HG03442 (cell line): ENCODE data around the gene EFCAB7.
A peak's percentile ranks its signal among the peaks of the same experiment; 100 is the strongest.
"Not testable (repeated sequence)": the region's sequence is repeated elsewhere in the genome, so short reads cannot be mapped to it uniquely, and the experiment has no call there.

ENCODE experiments used
- ATAC-seq: cut with Tn5 transposase; IDR thresholded peaks from one replicate; pipeline ENCODE4 v1.9.1; 2021; ENCODE audit warnings: mild to moderate bottlenecking, moderate library complexity; ENCODE audit not compliant: unreplicated experiment

The EFCAB7 gene

DNA sequence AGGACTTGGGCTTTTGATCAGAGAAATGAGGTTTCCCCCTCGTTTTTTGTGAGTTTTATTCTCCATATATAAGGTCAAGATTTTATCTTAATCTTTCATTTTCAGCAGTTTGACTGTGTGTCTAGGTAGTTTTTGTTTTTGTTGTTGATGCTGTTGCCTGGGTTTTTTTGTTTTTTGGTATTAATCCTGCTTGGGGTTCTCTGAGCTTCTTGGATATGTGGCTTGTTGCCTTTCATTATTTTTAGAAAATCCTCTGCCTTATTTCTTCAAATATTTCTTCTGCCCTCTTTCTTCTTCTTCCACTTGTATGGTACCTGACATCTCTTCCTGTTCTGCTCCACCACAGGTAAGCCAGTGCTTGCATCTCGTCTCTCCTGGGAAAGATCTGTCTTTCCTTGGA, 25.0 kb downstream of the EFCAB7 start:
- ATAC-seq: no peak

DNA sequence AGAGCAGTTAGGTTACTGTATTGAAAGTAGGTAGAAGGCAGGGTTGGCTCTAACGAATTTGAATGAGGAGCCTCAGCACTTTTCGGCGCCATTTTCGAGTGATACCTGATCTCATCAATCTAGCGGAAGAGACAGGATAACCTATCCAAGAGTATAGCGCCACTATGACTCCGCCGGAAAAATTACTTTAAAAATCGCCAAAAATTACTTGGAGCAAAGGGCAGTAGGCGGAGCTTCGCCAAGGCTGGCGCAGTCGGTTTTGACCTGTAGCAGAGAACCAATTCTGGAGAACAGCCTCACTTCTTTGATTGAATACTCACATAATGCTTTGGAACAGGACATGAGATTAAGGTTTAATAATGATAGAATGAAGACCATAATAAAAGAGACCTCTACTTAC, 25.6 kb downstream of the EFCAB7 start:
- ATAC-seq: no peak

DNA sequence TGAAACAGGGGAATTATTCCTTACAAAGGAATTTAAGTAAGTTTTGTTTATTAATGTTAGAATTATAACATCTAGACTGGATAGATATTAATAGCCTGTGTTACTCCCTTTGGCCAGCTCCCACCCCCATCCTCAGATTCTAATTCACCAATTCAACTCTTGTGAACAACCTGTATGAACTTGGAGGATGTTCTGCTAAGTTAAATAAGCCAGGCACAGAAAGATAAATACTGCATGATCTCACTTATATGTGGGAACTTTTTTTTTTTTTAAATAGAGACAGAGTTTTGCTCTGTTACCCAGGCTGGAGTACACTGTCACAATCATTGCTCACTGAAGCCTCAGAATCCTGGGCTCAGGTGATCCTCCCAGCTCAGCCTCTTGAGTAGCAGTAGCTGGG, 32.2 kb downstream of the EFCAB7 start:
- no peak for ATAC-seq

DNA sequence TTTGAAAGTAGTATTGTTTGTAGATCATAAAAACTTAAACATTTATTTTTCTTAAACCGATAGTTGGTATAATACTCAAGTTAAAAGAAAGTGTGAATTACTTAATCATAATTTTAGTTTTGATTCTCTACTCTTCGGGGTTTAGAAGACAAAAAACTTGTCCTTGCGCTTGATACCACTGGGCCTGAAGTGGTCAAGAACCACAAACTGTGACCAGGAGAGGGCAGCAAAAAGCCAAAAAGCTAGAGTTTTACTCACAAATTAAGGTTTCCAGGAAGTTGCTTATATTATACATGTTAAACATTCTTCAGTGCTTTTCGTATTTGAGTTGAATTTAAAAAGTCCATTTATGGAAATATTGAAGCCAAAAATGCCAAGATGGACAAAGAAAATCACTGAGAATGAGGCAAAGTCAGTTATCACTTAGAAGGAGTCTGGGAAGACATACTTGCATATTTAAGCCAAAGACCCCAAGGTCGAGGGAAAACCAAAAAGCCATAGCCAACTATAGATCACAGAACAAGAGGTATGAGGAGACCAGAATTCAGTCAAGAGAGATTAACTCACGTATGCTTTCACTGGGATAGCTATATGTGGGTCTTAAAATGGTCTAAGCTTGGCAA, 34.2 kb downstream of the EFCAB7 start:
- ATAC-seq: no peak

DNA sequence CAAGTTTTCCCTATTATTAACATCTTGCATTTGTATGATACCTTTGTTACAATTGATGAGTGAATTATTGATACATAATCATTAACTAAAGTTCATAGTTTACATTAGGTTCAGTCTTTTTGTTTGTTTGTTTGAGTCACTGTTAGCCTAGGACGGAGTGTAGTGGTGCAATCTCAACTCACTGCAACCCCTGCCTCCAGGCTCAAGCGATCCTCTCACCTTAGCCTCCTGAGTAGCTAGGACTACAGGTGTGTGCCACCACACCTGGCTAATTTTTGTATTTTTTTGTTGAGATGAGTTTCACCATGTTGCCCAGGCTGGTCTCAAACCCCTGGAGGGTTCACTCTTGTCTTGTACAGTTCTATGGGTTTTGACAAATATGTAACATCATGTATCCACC, 36.0 kb downstream of the EFCAB7 start:
- ATAC-seq: no peak

DNA sequence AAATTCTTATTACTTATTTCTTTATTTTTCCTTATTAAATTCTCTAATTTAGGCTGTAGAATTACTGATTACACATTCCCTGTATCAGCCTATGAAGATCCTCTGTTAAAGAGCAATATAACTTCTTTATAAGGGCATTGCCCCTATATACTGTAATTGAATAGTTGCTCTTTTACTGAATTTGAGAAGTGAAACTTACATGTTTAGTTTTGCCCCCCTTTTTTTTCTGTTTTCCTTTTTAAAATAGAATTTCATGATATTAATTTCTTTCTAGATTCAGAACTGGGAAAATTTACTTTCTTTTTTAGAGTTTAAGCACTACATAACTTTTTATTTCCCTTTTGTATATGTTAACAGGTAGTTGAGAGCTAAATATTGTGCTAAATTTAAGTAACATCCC, 40.4 kb downstream of the EFCAB7 start:
- ATAC-seq: no peak

DNA sequence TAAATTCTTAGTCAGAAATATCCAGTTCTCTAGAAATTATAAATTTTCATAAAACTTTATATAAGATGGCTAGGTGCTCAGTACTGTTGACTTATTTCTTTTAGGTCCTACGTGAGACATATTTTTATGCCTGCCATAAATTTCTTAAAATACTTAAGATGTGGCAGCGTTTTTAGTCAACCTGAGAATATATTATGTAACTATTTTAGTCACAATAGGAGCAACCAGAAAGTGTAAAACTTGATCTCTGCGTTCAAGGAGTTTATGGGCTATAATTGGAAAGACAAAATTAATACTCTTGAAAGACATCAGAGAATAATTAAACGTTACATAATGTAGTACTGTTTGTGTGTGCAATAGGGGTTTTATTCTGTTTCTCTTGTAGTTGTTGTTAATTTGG, 45.7 kb downstream of the EFCAB7 start:
- no peak for ATAC-seq

DNA sequence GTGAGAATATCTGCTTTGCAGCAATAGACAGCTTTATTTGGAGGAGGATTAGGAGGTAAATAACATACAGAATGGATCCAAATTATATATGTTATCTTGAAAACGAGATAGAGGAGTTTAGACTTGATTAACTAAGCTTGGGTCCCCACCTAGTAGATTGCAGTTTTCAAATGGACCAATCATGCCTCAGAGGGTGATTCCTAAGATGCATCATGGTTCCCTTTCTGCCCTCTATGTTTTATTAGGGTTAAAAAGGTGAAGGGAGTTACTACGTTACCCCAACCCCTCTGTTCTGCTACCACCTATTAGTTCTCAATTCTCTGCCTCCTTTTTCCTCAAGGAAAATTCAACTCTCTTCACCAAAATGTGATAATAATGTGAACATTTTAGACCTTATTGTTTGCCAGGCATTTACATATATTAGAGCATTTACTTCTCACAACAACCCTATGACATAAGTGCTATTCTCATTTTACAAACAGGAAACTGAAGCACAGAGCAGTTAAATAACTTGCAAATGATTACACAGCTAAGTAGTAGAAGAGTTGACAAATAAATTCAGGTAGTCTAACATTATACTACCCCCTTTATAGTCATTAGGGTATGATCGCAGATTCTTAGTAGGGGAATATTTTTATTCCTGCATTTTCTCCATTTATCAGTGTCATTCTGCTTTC, 46.5 kb downstream of the EFCAB7 start:
- no peak for ATAC-seq

DNA sequence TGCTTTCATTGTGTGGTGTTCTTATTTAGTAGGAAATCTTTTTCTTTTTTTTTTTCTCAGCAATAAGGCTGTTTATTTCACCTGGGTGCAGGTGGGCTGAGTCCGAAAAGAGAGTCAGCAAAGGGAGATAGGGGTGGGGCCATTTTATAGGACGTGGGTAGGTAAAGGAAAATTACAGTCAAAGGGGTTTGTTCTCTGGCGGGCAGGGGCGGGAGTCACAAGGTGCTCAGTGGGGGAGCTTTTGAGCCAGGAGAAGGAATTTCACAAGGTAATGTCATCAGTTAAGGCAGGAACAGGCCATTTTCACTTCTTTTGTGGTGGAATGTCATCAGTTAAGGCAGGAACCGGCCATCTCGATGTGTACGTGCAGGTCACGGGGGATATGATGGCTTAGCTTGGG, 49.4 kb downstream of the EFCAB7 start:
- not testable (repeated sequence) for ATAC-seq

DNA sequence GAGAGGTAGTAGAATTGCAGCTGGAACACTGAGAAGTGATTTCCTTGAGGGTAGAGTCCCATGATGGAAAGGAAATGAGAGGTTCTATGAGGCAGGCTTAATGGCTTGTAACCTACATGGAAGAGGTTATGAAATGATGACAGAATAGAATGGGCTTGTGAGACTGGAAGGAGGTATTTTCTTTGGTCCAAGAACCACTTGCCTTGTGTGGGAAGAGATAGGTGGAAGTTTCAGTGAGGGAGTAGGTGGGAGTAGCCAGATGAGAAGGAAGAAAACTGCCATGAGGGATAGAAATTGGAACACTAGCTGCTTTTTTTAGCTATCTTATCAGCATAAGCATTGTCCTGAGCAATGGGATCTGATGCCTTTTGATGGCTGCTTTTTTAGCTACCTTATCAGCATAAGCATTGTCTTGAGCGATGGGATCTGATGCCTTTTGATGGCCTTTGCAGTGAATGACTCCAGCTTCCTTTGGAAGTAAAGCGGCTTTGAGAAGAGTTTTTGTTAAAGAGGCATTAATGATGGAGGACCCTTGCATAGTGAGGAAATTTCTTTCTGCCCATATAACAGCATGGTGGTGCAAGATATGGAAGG, 51.0 kb downstream of the EFCAB7 start:
- not testable (repeated sequence) for ATAC-seq

DNA sequence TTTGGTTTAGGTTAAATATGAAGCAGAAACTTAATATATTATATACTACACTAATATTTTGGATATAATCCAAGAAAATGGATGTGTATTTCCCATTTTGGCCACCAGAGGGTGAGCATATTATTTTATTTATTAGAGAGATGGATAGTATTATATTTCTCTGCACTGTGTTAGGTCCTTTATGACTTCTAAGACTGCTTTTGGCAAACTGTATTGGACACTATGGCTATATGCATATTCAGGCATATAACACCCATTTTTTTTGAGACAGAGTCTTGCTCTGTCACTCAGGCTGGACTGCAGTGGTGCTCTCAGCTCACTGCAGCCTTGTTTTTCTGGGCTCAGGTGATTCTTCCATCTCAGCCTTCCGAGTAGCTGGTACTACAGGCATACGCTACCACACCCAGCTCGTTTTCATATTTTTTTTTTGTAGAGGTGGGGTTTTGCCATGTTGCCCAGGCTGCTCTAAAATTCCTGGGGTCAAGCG, 52.1 kb downstream of the EFCAB7 start:
- ATAC-seq: no peak

DNA sequence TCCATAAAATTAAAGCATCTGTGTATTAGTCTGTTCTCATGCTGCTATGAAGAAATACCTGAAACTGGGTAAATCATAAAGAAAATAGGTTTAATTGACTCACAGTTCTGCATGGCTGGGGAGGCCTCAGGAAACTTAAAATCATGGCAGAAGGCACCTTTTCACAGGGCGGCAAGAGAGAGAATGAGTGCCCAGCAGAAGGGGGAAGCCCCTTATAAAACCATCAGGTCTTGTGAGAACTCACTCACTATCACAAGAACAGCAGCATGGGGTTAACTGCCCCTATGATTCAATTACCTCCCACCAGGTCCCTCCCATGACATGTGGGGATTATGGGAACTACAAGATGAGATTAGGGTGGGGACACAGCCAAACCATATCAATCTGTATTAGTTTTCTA, 63.0 kb downstream of the EFCAB7 start:
- not testable (repeated sequence) for ATAC-seq

DNA sequence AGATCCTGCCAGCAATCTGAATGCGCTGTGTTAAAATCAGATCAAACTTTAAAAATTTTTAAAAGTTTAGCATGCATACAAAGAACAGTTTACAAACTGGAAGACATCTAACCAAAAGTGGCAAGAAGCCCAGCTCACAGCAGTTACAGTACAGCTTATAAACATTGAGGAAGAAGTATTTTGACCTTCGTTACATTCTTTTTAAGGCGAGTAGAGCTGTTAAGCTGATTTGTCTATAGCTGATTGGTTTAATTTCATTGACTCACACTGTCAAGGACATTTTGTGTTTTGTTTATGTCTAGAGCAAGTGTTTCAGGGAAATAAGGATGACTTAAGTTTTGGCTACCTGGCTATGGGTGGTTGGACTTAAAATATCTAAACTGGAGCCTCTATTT, 66.8 kb downstream of the EFCAB7 start:
- no peak for ATAC-seq

DNA sequence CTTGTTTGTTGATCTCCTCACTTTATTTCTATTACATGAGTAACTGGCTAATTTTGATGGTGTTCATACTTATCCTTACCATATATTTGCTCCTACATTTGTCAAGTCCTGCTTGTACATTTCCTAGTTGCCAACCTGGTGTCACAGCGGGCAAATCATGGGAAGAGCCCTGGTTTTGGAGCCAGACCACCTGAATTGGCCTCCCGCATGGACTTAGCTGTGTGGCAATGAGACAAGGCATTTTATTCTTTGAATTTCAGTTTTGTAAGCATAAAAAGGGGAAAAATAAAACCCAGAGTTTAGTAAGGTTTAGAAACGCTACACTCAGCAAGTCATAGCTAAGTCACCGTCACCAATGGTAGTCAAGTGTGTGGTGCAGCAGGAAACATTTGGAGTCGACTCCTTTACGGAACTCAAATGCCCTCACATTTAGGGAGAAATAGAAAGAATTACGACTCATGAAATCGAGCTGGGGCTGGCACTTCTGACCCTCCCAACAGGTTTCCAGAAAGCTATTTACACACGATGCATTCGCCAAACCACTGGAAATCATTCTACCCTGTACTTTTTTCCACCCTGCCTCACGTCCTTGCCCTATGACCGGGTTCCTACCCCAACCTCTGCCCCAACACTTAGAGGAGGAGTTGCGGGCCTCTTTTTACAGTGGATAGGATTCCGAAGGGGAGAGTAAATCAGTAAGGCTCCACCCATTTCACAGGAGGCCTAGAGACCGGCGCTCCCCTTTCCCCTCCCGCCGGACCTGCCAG, 69.4 kb downstream of the EFCAB7 start:
- no peak for ATAC-seq

DNA sequence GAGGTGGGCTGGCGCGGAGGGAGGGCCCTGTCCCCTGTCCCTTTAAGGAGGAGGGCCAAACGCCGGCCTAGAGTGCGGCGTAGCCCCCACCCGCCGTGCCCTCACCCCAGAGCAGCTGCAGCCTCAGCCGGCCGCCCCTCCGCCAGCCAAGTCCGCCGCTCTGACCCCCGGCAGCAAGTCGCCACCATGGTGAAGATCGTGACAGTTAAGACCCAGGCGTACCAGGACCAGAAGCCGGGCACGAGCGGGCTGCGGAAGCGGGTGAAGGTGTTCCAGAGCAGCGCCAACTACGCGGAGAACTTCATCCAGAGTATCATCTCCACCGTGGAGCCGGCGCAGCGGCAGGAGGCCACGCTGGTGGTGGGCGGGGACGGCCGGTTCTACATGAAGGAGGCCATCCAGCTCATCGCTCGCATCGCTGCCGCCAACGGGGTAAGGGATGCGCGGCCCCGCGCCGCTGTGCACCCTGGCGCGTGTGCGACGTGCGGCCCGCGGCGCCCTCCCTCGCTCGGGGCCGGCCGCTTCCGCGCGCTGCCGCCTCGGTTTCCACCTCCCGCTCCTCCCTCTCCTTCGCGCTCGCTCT, 70.1 kb downstream of the EFCAB7 start, which contains the start of gene PGM1:
Gene PGM1, plus strand, starts transcription at position 109 of the 583 bp plus-strand sequence. Its CDS starts 78 bp downstream, at position 187.
- peak; percentile 72 for ATAC-seq

DNA sequence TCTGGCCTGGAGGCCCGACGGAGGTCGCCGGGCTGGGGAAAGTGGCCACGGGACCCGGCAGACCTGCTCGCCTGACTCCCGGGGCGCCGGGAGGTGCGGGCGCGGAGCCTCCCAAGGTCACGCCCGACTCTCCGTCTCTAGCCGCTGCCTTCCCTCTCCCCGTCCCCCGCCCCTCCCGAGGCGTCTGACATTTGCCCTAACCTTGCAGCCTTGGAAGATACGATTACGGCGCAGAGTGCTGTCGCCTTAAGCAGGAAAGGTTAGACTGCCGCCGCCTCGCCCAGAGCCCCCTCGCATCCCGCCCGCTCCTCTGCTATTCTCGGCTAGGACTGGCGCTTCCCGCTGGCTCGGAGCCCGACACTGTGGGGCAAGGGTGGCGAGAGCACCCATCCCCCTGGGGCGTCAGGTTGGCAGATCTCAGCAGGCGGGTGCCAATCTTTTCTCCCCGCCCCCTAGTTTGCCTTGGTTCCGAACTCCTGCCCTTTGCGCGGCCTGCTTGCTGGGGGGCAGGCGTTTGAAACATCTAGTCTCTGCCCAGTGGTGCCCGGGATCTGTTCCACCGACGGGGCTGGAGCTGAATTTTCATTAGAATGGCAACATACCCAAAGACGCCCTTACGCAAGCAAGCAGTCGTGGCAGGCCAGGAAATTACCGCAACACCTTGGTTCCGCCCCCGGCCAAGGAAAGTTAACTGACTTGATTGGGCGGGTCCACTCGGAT, 70.7 kb downstream of the EFCAB7 start:
- peak; percentile 29 for ATAC-seq

DNA sequence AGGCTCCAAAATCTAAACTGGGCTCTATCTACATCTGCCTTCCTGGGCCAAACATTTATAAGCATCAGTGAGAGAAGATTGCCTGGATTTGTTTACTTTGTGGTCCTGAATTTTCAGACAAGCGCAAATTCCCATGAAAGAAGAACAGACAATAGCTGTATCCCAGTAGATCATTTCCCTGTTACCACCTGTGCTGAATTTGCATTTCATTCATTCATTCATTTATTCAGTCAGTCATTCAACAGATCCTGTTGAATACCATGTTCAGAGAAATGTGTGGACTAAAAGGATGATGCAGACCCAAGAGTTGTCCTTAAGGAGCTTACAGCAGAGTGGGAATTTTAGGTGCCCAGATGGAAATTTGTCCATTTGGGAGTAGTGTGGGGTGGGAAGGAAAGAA, 72.1 kb downstream of the EFCAB7 start:
- ATAC-seq: no peak

DNA sequence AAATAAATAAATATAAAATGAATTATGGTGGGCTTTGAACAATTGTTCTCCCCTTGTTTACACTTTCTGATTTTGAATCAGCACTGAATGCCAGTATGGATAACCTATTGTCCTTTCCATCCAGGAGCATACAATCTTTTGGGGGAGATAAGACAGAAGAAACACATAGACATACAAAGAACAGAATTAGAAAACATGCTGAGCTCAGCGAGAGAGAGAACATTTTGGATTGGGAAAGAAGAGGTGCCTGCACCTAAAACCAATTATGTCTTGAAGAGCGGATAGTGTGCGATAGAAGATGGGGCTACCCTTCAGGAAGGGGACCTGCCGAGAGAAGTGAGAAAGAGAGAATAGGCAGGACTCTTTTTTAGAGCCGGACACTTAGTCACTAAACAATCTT, 76.5 kb downstream of the EFCAB7 start:
- ATAC-seq: no peak

DNA sequence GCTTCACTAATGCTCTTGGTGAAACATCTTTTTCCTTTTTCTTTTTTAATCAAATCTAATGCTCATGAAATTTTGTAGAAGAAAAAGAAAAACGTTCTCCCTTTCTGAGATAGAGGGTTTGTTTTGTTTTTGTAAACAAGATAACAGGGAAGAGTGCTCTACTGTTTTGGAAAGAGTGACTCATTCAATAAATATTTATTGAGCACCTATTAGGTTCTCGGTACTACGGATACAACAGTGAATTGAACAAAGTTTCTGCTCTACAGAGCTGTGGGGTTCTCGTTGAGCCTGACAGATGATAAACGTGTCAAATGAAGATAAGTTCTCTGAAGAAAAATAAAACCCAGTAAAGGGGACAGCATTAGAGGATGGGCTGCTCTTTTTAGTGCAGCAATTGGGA, 76.9 kb downstream of the EFCAB7 start:
- no peak for ATAC-seq

DNA sequence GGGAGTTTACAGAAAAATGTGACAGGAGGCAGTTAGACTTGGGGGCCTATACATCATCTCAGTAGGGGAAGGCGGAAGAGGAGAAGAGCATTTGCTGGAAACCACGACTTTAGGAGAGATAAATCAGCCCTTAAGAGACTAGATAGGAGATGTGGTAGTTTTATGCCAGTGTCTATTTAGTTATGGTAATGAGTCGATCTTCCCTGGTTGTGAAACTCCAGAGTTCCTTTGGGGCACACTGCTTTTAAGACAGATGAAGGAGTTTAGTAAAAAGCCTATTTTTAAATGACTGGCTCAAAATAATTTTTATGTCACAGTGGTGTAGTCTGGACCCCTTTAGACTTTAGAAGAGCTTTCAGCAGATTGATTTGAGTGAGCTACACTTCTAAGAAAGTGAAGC, 77.7 kb downstream of the EFCAB7 start:
- no peak for ATAC-seq
